NCI-H2029 (cell line): ENCODE measurements around the gene UBE2G2.

Experiments used
- DNase-seq: peaks from one replicate; lab custom pipeline; 2025; lab: John Stamatoyannopoulos, UW

UBE2G2 gene

GRCh38 chr21:44801468-44802395 is at the start of gene UBE2G2:
Gene UBE2G2, minus strand, starts transcription at chr21:44801820. Its CDS starts 72 bp downstream, at chr21:44801748.
- peak; percentile 73 for DNase-seq

GRCh38 chr21:44850905-44851657 is 49.5 kb upstream of the UBE2G2 start:
- DNase-seq, result no peak

DNA sequence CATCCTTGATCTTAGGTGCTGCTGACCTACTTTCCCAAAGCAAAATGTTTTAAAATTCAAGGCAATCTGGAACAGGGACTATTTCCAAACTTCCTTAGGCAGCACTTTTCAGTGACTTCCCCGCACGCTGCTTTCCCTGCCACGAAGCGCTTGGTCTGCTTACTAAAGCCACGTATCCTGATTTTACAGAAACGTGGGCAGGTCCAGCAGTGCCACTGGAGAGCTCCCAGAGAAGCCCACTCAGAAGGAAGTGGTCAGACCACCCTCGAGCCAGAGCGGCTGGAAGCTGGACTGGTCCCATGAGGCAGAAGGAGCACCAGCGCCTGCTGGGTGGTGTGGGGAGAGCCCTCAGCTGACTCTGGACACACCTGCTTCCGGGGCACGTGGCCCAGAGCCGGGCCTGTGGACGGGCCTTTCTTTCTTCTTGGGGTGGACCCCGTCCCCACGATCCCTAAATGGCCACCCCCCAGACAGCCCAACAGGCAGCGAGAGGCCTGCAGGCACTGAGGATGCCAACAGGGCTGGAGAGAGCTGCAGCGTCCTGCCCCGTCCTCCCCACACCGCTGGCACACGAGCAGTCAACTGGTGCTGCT is 48.7 kb upstream of the UBE2G2 start:
- DNase-seq, result no peak

- no peak for DNase-seq
These were observed 48.1 kb upstream of the UBE2G2 start for GRCh38 chr21:44849616-44850130.

GRCh38 chr21:44848821-44849521 is 47.4 kb upstream of the UBE2G2 start:
- no peak for DNase-seq

DNA sequence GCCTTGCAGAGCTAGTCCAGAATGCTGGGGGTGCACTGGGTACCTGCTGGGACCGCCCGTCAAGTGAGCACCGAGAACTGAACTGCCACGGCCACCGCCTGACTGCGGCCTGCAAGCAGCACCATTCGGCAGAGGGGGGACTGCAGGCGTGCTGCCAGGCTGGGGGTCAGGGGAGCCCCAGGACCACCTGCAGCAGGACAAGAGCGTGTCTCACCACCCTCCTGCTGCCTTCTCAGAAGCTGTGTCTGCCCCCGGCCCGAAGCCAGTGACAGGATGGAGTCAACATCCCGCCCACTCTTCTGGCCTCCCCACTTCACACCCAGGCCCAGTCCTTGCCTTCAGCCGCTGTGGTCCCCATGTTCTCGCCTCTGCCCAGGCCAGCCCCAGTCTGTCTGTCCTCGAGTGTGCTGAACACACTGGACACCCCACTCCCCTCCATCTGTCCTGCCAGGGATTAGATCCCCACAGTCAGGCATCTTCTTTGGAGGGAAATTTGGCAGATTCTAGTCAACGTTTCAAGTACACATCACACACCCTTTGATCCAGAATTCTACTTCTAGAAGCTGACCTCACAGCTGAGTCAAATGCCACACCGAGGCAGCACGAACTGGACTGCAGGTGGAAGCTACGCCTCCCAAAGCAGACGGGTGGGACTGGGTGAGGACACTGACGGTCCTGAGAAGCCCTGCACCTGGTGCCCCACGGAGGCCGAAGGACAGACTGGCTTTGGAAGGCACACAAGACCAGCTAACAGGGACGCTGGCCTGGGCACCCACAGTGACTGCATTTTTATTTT is 45.8 kb upstream of the UBE2G2 start:
- DNase-seq, result no peak

DNA sequence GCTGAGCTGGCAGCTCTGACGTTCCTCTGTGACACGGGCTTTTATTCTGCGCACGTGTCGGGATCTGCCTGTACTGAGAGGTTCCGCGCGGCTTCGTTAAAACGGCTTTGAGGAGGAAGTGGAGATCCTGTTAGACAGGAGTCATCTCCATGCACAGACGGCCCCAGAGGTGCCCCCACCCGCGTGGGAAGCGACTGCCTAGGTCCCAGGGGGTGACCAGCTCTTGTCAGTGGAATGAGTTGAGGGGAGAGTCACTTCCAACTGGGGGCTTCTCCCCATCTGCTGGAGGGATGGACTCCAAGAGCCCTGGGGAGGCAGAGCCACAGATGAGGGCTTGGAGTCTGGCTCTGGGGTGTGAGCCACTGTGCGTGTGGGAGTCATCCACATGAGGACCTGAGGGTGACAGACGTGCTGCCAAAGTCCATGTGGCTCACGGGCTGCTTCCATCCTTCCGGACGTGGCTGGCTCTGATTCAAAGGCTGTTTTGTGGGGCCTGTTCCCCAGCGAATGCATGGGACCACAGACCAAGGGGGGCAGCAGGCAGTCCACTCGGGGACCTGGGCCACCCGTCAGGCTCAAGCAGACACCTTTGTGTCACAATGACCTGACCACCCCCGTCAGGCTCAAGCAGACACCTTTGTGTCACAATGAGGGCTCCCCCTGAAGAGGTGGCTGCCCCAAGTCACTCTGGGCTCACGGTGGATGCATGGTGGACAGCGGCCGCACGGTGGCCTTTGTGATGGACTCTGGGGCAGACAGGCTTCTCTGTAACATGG is 45.1 kb upstream of the UBE2G2 start:
- DNase-seq, result no peak

- no peak for DNase-seq
These were observed 44.5 kb upstream of the UBE2G2 start for GRCh38 chr21:44846224-44846484.

DNA sequence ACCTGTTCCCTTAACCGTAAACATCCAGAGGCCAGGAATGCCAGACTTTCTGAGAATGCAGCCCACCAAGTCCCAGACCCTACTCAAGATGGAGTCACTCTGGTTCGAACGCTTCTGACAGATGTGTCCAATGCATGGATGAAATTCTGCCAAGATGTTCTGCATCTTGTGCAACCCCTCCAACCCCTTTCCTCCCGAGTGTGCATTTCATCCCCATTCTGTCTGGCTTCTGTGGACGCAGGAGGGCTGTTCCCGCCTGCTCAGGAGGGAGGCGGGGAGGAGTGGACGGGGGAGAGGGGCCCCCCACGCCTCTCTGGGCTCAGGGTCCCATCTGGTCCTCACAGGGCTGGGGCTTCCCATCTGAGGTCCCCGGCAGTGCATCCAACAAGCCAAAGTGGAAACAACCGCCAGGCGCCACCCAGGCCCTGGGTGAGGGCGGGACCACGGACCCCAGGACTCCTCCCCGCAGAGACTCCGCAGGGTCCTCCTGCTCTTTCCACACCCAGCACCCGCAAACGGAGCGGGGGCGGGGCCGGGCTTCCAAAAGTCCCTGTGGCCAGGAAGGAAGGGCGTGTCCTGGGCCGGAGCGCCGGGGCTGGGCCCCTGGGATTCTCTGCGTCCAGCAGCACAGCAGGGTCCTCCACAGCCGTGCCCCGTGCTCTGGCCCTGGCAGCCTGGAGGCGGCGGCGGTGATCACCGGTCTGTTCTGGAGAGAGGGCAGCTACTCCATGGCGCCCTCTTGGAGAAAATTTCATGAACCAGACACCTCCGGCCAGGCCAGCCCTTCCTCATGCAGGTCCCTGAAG is 44.0 kb upstream of the UBE2G2 start:
- DNase-seq, result peak; percentile 32

- DNase-seq, result no peak
These were observed 42.6 kb upstream of the UBE2G2 start for GRCh38 chr21:44844256-44844655.

- DNase-seq, result no peak
These were observed 41.3 kb upstream of the UBE2G2 start for GRCh38 chr21:44842721-44843445.

DNA sequence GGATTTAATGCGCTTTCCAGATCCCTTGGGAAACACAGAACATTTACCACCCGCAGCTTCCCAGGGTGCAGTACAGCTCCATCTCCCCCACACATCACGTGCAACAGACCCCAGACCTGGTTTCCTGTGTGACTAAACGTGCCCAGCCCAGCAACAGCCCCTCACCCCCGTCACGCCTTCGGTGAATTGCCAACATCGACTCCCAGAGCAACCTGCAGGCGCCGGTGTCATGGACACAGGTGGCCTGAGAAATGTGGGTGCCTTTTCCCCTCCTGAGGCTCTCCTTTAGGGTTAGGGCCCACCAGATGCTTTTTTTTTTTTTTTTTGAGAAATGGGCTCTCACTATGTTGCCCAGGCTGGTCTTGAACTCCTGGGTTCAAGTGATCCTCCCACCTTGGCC is 40.5 kb upstream of the UBE2G2 start:
- no peak for DNase-seq

- no peak for DNase-seq
These were observed 39.2 kb upstream of the UBE2G2 start for GRCh38 chr21:44840771-44841170.

- no peak for DNase-seq
These were observed 37.3 kb upstream of the UBE2G2 start for GRCh38 chr21:44838951-44839350.

GRCh38 chr21:44838039-44838895 is 36.6 kb upstream of the UBE2G2 start:
- no peak for DNase-seq

- DNase-seq, result no peak
These were observed 35.9 kb upstream of the UBE2G2 start for GRCh38 chr21:44837537-44837936.

DNA sequence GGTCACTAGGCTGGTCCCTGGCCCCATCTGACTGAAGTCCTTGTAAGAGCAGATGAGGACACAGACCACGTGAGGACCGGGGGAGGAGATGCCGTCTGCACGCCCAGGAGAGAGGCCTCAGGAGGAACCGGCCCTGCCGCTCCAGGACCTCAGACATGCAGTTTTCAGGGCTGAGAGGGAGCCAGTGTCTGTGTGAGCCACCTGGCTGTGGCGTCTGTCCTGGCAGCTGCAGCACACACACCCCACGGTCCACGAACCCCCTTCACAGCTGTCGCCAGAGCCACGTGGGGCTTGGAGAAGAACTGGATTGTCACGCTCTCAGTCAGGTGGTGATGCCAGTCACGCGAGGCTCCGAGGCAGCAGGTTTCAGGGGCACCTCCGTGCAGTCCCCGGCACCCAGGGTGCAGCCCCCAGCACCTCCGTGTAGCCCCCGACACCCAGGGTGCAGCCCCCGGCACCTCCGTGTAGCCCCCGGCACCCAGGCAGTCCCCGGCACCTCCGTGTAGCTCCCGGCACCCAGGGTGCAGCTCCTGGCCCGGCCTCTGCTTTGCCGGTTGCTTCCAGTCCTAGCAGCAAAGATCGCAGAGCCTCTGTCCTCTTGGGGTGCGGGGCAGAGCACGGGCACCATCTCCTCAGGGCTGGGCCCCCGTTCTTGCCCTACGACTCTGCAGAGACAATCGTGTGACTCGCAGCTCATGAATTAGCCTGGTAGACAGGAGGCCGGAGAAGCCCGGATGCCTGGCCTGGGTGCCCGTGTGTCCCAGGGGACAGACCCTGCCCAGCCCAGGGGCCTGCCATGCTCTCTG is 35.2 kb upstream of the UBE2G2 start:
- DNase-seq, result no peak
